Forelimb muscle (tissue), 1 donor: ENCODE results near the gene IL2RA. TPM values are rescaled to one million over a fixed set of nuclear protein-coding genes. Genes with fewer than 3 reads are reported as not detected.
"Not testable (repeated sequence)": the region's sequence is repeated elsewhere in the genome, so short reads cannot be mapped to it uniquely, and the experiment has no call there.

ENCODE experiments used
- DNase-seq: peaks from one replicate; pipeline ENCODE4 v3.0.0-alpha.2; 2013; ENCODE audit warnings: low read depth
- polyA plus RNA-seq: library from polyadenylated mRNA; unstranded; fragments of 120-200 nt; gene quantifications from one replicate; pipeline ENCODE4 v1.2.1, GENCODE V29; 2013; ENCODE audit not compliant: insufficient read length

The IL2RA gene
- polyA plus RNA-seq, 1 donor = not detected

- not testable (repeated sequence) for DNase-seq
Observed at GRCh38 chr10:5960973-5961275, 101.2 kb downstream of the IL2RA start.

Other genes with a start within 250 kb of the IL2RA start
- 224 TPM for gene GDI2, start 248.9 kb downstream of the IL2RA start, polyA plus RNA-seq
- gene ANKRD16, start 172.5 kb downstream of the IL2RA start, polyA plus RNA-seq = 7.3 TPM
- gene FBH1, start 172.1 kb downstream of the IL2RA start, polyA plus RNA-seq = 48.0 TPM
- 2.2 TPM for gene IL15RA, start 84.8 kb downstream of the IL2RA start, polyA plus RNA-seq
- 104 TPM for gene RBM17, start 26.7 kb upstream of the IL2RA start, polyA plus RNA-seq
- 14.1 TPM for gene PFKFB3, start 140.6 kb upstream of the IL2RA start, polyA plus RNA-seq